H1 (cell line): ENCODE measurements around the gene ST6GALNAC3. TPM values are rescaled to one million over a fixed set of nuclear protein-coding genes. Genes with fewer than 3 reads are reported as not detected.

Experiments used
- ATF2 ChIP-seq: IDR thresholded peaks from 2 replicates; pipeline ENCODE4 v1.6.1; 2012; ENCODE audit warnings: low read length, inconsistent platforms
- CHD7 ChIP-seq: fragments of 300-600 bp; sonication (generic); IDR thresholded peaks from 2 replicates; pipeline ENCODE4 v1.7.1; 2012; ENCODE audit warnings: low read length, moderate library complexity, mild to moderate bottlenecking, inconsistent platforms; ENCODE audit not compliant: insufficient replicate concordance
- HDAC6 ChIP-seq: IDR thresholded peaks from one replicate; pipeline ENCODE4 v1.7.1; 2012; ENCODE audit warnings: low read depth, mild to moderate bottlenecking, inconsistent platforms, low read length, moderate library complexity
- JUN ChIP-seq: IDR thresholded peaks from 2 replicates; pipeline ENCODE4 v1.6.1; 2011; ENCODE audit warnings: low read depth, mild to moderate bottlenecking, improper control_type of control experiment, low read length
- NRF1 ChIP-seq: IDR thresholded peaks from 2 replicates; pipeline ENCODE4 v1.6.1; 2011; ENCODE audit warnings: mild to moderate bottlenecking, low read depth, low read length, improper control_type of control experiment
- SP1 ChIP-seq: IDR thresholded peaks from 2 replicates; pipeline ENCODE4 v1.6.1; 2011; ENCODE audit warnings: low read depth, low read length
- SP2 ChIP-seq: IDR thresholded peaks from 2 replicates; pipeline ENCODE4 v1.6.1; 2012; ENCODE audit warnings: mild to moderate bottlenecking, low read length, inconsistent platforms
- TEAD4 ChIP-seq: IDR thresholded peaks from 2 replicates; pipeline ENCODE4 v1.6.1; 2012; ENCODE audit warnings: low read depth, low read length, inconsistent platforms, mixed read lengths
- polyA plus RNA-seq, 7 experiments: library from polyadenylated mRNA; depleted of rRNA in 3 of 7; stranded (reverse) in 5 of 7; unstranded in 2 of 7; fragments of >200 nt in 5 of 7; fragments of 200-250 nt in 2 of 7; gene quantifications; 1 replicate in 5 of 7; 2 replicates in 1 of 7; 4 replicates in 1 of 7; pipeline versions ENCODE4 v1.2.1 to v1.2.3, GENCODE V29; 2011 to 2013; ENCODE audit warnings: missing spikeins in 2 of 7, mixed read lengths in 2 of 7
- total RNA-seq: library from RNA; stranded (reverse); fragmentation: NEBNext Ultra II Directional; extraction: Animal tissue kit (Norgen Biotek cat#: 25700); gene quantifications from 2 replicates; pipeline ENCODE4 v1.2.1, GENCODE V29; 2021

The ST6GALNAC3 gene
- total and polyA plus RNA-seq, 2 of the 8 experiments (the other 6 are each of a cell fraction or from before 2014, with no cell fraction given) = 4.9 to 19.0 TPM

- TF ChIP-seq ATF2 = no peak
- no peak for TF ChIP-seq SP1
- TF ChIP-seq TEAD4 = no peak
- no peak for TF ChIP-seq NRF1
- no peak for TF ChIP-seq JUN
- TF ChIP-seq HDAC6 = no peak
- no peak for TF ChIP-seq SP2
- TF ChIP-seq CHD7 = no peak
Measured at GRCh38 chr1:76185207-76185606, 110.7 kb downstream of the ST6GALNAC3 start (continued).
